ENCODE results near the gene U2AF1L4. TPM values are rescaled to one million over a fixed set of nuclear protein-coding genes. Genes with fewer than 3 reads are reported as not detected.

U2AF1L4 gene
- total and polyA plus RNA-seq, 10 of the 15 experiments (the other 5 are each of a cell fraction or from before 2014, with no cell fraction given): 7.9 to 21.6 (median 15.1) TPM

- TF ChIP-seq ZZZ3 (IDR thresholded peaks at IDR 0.05; ENCODE audit: control insufficient read depth, insufficient read length, low read depth) (no peak), NBN (IDR thresholded peaks at IDR 0.05) (peak; percentile 79), EZH2 (IDR thresholded peaks at IDR 0.05; ENCODE audit: borderline replicate concordance, control insufficient read depth, low read depth, low read length) (no peak), POLR2AphosphoS2 (IDR thresholded peaks at IDR 0.05; ENCODE audit: low read depth, low read length) (peak; percentile 71; the same call in 1 of the 2 replicates), RUNX3 (IDR thresholded peaks at IDR 0.05; ENCODE audit: low read length) (peak; percentile 53), ATF7 (IDR thresholded peaks at IDR 0.05; ENCODE audit: low read depth) (peak; percentile 33), GABPA (IDR thresholded peaks at IDR 0.05; ENCODE audit: low read depth) (no peak), PBX3 (IDR thresholded peaks at IDR 0.05; ENCODE audit: insufficient replicate concordance, low read depth, low read length) (peak; percentile 100), LARP7 (IDR thresholded peaks at IDR 0.05) (peak; percentile 40; the same call in 1 of the 2 replicates), YY1 (IDR thresholded peaks at IDR 0.05; ENCODE audit: low read depth, low read length) (0 out of 2 replicates have a peak, but pooled peaks have one; percentile 15), ATF2 (IDR thresholded peaks at IDR 0.05; ENCODE audit: low read length) (no peak), JUND (IDR thresholded peaks at IDR 0.05; ENCODE audit: low read depth, low read length) (no peak; the same call in 1 of the 2 replicates), RELB (IDR thresholded peaks at IDR 0.05; ENCODE audit: low read depth) (peak; percentile 61), FOS (IDR thresholded peaks at IDR 0.05; ENCODE audit: borderline replicate concordance, extremely low read depth, insufficient read length) (peak; percentile 98), POLR2AphosphoS5 (IDR thresholded peaks at IDR 0.05; ENCODE audit: low read length) (peak; percentile 88), POU2F2 (IDR thresholded peaks at IDR 0.05; ENCODE audit: borderline replicate concordance, low read depth, low read length) (peak; percentile 51; the same call in 2 of the 3 replicates), MLLT1 (IDR thresholded peaks at IDR 0.05) (no peak; the same call in none of the 2 replicates), MEF2B (IDR thresholded peaks at IDR 0.05; ENCODE audit: partially characterized antibody, poor library complexity, severe bottlenecking) (peak; percentile 26), GATAD2B (conservative IDR thresholded peaks at IDR 0.05; ENCODE audit: low read depth) (peak; percentile 48; the same call in 1 of the 2 replicates), IRF3 (IDR thresholded peaks at IDR 0.05) (peak; percentile 99), PKNOX1 (IDR thresholded peaks at IDR 0.05) (peak; percentile 100)
These were observed 42.8 kb downstream of the U2AF1L4 start (continued) for GRCh38 chr19:35702223-35703012.

Measured in GM12878 (cell line).